IgD-negative memory B cell (primary cell): ENCODE results near the gene ERCC8. TPM values are rescaled to one million over a fixed set of nuclear protein-coding genes. Genes with fewer than 3 reads are reported as not detected.

Source experiments
- H3K27ac Mint-ChIP-seq, 3 donors: one replicate each; pipeline ENCODE4 v1.8.0; 2020 to 2022; ENCODE audit warnings: mild to moderate bottlenecking in 3 of 3, mixed read lengths in 3 of 3, moderate library complexity in 1 of 3
- H3K27me3 Mint-ChIP-seq: one replicate; pipeline ENCODE4 v1.8.0; 2021; ENCODE audit warnings: mixed read lengths
- H3K36me3 Mint-ChIP-seq: one replicate; pipeline ENCODE4 v1.8.0; 2020; ENCODE audit warnings: mild to moderate bottlenecking, mixed read lengths
- H3K4me1 Mint-ChIP-seq, 3 donors: one replicate each; pipeline ENCODE4 v1.8.0; 2020 to 2022; ENCODE audit warnings: mixed read lengths in 3 of 3, mild to moderate bottlenecking in 1 of 3
- H3K4me3 Mint-ChIP-seq, 4 donors: one replicate each; pipeline ENCODE4 v1.8.0; 2020 to 2022; ENCODE audit warnings: mild to moderate bottlenecking in 4 of 4, mixed read lengths in 4 of 4, moderate library complexity in 3 of 4
- H3K9me3 Mint-ChIP-seq, 3 donors: one replicate each; pipeline ENCODE4 v1.8.0; 2020 to 2021; ENCODE audit warnings: mixed read lengths in 3 of 3, mild to moderate bottlenecking in 1 of 3
- polyA plus RNA-seq: library from polyadenylated mRNA; unstranded; fragments of 300-500 nt; fragmentation: Illumina TruSeq; gene quantifications from one replicate; pipeline ENCODE4 v1.2.3, GENCODE V29; 2021

ERCC8 gene
- polyA plus RNA-seq, 1 donor from 2014 or later, result 12.0 TPM

DNA sequence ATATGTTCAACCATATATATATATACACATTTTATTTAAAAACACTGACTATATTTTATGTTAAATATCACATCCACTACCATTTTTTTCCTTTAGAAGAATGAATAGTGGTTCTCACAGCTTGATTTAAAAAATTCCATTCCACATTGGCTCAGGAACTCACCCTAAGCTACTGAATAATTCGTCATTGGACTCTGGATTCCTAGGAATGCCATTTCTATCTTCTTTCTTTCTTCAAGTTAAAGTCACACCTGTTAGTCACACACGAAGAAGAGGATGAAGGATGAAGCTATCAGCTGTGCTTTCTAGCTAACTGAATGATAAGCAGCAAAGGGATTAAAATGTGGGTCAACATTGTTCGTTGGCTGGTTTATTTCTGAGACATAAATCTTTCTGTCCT lies 108.7 kb downstream of the ERCC8 start:
- H3K27ac Mint-ChIP-seq, result no peak overlapping the region
- peaks cover 10% of the 10 kb centered on the region for H3K27me3 Mint-ChIP-seq
- H3K4me3 Mint-ChIP-seq, result no peak overlapping the region
- H3K4me1 Mint-ChIP-seq, result no peaks in the 10 kb centered on the region
- H3K9me3 Mint-ChIP-seq, result no peaks in the 10 kb centered on the region
- no peaks in the 10 kb centered on the region for H3K36me3 Mint-ChIP-seq

DNA sequence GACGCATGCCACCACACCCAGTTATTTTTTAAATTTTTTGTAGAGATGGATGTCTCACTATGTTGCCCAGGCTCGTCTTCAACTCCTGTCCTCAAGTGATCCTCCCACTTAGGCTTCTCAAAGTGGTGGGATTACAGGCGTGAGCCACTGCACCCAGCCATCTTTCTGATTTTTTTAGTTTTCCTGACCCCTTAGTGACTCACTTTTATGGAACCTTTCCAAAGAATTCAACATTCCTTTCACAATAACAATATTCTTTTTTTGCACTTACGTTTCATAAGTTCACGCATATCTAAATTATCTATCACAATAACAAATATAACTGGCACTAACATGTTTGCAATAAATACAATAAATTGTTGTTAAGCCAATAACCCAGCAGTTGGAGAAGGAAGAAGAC lies 109.3 kb downstream of the ERCC8 start:
- no peaks in the 10 kb centered on the region for H3K4me1 Mint-ChIP-seq
- no peak overlapping the region for H3K4me3 Mint-ChIP-seq

DNA sequence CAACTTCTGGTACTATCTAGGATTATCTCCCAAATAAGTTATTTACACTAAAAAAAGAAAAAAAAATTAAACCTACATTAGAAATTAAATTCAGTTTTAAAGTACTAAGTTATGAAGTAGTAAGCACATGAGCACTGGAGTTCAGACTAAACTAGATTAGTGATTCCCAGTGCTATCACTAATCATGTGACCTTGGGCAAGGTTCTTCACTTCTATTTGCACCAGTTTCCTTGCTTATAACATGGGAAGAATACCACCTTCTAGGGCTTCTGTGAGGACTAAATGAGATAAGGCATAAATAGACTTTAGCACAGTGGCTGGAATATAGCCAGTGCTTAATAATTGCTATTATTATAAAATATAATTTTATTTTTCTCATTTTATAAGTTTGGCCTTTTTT lies 111.3 kb downstream of the ERCC8 start:
- H3K27ac Mint-ChIP-seq, result no peak overlapping the region
- H3K4me3 Mint-ChIP-seq, result no peak overlapping the region
- H3K27me3 Mint-ChIP-seq, result peaks cover 6% of the 10 kb centered on the region
- peaks cover 0 to 6% (median 0%) of the 10 kb centered on the region in 3 donors for H3K4me1 Mint-ChIP-seq
- H3K9me3 Mint-ChIP-seq, result no peaks in the 10 kb centered on the region
- H3K36me3 Mint-ChIP-seq, result no peaks in the 10 kb centered on the region

More for the DNA sequence above, 109.3 kb downstream of the ERCC8 start:
- Mint-ChIP-seq H3K36me3 (no peaks in the 10 kb centered on the region), H3K9me3 (no peaks in the 10 kb centered on the region), H3K27ac (no peak overlapping the region), H3K27me3 (peaks cover 10% of the 10 kb centered on the region)

DNA sequence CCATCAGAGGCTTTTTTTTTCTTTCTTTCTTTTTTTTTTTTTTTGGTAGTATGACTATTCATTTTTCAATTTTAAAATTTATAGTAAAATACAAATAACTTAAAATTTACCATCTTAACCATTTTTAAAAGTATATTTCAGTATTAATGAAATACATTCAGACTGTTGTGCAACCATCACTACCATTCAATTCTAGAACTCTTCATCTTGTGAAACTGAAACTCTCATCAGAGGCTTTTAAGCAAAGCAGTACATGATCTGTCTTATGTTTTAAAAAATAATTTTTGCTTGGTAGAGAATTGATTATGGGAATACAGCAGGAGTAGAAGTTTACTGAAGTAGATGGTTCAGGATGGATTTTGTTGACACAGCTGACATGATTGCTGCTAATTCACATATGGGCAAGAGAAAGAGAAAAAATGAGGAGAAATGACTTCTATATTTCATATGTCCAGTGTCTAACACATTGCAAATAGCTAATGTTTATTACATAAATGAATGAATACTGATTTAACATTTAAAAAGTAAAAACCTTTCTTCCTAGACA lies 114.2 kb downstream of the ERCC8 start:
- H3K4me1 Mint-ChIP-seq, result peaks cover 0 to 6% (median 0%) of the 10 kb centered on the region in 3 donors
- no peaks in the 10 kb centered on the region for H3K36me3 Mint-ChIP-seq
- H3K27me3 Mint-ChIP-seq, result no peaks in the 10 kb centered on the region
- no peaks in the 10 kb centered on the region for H3K9me3 Mint-ChIP-seq
- H3K4me3 Mint-ChIP-seq, result no peak overlapping the region
- no peak overlapping the region for H3K27ac Mint-ChIP-seq

DNA sequence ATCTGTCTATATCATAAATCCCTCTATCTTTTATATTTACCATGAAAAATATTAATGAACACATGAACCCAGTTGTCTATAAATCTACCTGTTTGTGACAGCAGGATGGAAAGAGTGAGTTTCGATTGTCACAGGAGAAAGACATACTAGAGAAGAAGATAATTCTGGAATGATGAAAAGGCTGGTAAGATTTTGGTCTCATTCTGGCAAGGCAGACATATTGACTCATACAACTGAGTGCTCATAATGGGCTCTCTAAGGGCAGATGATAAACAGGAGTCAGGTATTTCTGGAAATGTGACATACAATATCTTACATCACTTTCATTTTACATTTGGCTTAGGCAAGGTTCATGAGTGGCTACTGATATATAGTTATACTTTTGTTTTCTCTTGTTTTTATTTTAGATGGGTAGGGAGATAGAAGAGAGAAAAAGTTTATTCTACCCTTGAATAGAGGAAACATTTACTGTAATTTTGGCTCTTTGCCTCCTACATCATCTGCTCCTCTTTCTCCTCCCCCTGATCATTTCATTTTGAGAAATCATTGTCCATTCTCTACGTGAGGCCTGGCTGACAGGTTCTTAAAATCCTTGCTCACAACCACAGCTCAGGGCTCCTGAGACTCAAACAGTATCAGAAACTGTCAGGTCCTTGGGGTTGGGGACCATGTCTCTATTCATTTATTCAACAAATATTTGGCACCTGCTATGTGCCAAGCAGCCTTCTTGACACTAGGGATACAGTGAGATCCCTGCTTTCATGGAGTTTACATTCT lies 115.2 kb downstream of the ERCC8 start:
- H3K36me3 Mint-ChIP-seq, result no peaks in the 10 kb centered on the region
- H3K4me1 Mint-ChIP-seq, result peaks cover 0 to 6% (median 0%) of the 10 kb centered on the region in 3 donors
- no peaks in the 10 kb centered on the region for H3K27me3 Mint-ChIP-seq
- no peak overlapping the region for H3K27ac Mint-ChIP-seq
- H3K4me3 Mint-ChIP-seq, result no peak overlapping the region
- no peaks in the 10 kb centered on the region for H3K9me3 Mint-ChIP-seq

DNA sequence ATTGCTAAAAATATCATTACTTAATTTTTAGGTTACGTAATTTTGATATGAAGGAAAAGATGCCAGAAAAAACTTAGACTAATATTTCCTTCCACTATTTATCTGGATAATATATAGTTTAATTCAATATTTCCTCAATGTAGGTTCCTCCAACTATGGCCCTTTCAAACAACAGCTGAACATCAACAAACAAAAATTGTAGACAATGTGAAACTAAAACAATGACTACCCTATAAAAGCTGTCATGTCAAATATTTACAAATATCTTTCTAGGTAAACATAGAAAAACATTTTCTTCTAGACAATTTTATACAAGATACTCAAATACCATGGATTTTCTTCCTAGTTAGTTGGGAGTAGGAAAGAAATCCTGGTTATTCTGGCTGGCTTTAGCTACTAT lies 117.7 kb downstream of the ERCC8 start:
- H3K27me3 Mint-ChIP-seq, result no peaks in the 10 kb centered on the region

DNA sequence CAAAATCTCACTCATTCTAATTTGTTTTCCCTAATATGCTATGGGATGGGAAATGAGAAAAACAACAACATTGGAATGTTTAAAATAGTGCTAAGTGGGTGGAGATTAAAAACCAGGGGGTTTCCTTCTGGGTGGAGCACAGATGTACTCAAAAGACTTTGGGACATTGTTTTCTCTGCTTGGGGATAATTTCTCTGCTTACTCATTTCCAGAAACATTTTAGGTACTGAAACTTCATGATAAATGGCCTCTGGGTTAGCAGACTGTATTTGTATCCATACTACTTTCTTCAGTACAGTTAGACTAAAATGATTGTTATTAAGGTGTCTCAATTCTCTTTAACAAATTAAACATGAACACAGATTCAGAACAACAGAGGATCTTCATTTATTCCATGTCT lies 118.2 kb downstream of the ERCC8 start:
- H3K9me3 Mint-ChIP-seq, result no peaks in the 10 kb centered on the region
- H3K27me3 Mint-ChIP-seq, result no peaks in the 10 kb centered on the region

More for the DNA sequence above, 117.7 kb downstream of the ERCC8 start:
- H3K36me3 Mint-ChIP-seq, result no peaks in the 10 kb centered on the region
- H3K9me3 Mint-ChIP-seq, result no peaks in the 10 kb centered on the region
- peaks cover 0 to 6% (median 0%) of the 10 kb centered on the region in 3 donors for H3K4me1 Mint-ChIP-seq
- H3K4me3 Mint-ChIP-seq, result no peak overlapping the region
- H3K27ac Mint-ChIP-seq, result no peak overlapping the region

More for the DNA sequence above, 118.2 kb downstream of the ERCC8 start:
- Mint-ChIP-seq H3K4me3 (no peak overlapping the region), H3K4me1 (peaks cover 0 to 6% (median 0%) of the 10 kb centered on the region in 3 donors), H3K36me3 (no peaks in the 10 kb centered on the region), H3K27ac (no peak overlapping the region)

Other genes starting within 250 kb of the ERCC8 start
- gene DEPDC1B, start 244.9 kb downstream of the ERCC8 start, polyA plus RNA-seq, result 0.23 TPM
- 0.90 TPM for gene ELOVL7, start 100.8 kb downstream of the ERCC8 start, polyA plus RNA-seq
- 21.1 TPM for gene NDUFAF2, start 135 bp upstream of the ERCC8 start, polyA plus RNA-seq
- gene SMIM15, start 217.4 kb upstream of the ERCC8 start, polyA plus RNA-seq, result 28.3 TPM